Mesendoderm (in vitro differentiated cells): ENCODE results near the gene TMEM117.
"Not testable (repeated sequence)": the region's sequence is repeated elsewhere in the genome, so short reads cannot be mapped to it uniquely, and the experiment has no call there.

Experiments
- DNase-seq: peaks from one replicate; pipeline ENCODE4 v3.0.0; 2013
- H2AK5ac ChIP-seq: 2 replicates; pipeline ENCODE4 v1.6.1; 2013; ENCODE audit warnings: low read length, inconsistent platforms
- H2BK120ac ChIP-seq: 2 replicates; pipeline ENCODE4 v1.6.1; 2013; ENCODE audit warnings: low read depth, mild to moderate bottlenecking, low read length, moderate library complexity, mixed read lengths
- H2BK15ac ChIP-seq: replicated peaks from 2 replicates; pipeline ENCODE4 v1.6.1; 2013; ENCODE audit warnings: low read depth, mild to moderate bottlenecking, moderate library complexity
- H2BK5ac ChIP-seq: 2 replicates; pipeline ENCODE4 v1.6.1; 2013; ENCODE audit warnings: low read length, inconsistent platforms
- H3K18ac ChIP-seq: 2 replicates; pipeline ENCODE4 v1.6.1; 2013; ENCODE audit warnings: mild to moderate bottlenecking, low read length, mixed read lengths
- H3K23ac ChIP-seq: one replicate; pipeline ENCODE4 v1.6.1; 2013; ENCODE audit warnings: low read length
- H3K27ac ChIP-seq: 2 replicates; pipeline ENCODE4 v1.5.1; 2013; ENCODE audit warnings: low read depth, mild to moderate bottlenecking, inconsistent platforms, low read length, moderate library complexity
- H3K27me3 ChIP-seq: 2 replicates; pipeline ENCODE4 v1.6.1; 2013; ENCODE audit warnings: low read length, control low read depth, mild to moderate bottlenecking, inconsistent platforms; ENCODE audit not compliant: insufficient read depth, poor library complexity
- H3K36me3 ChIP-seq: 2 replicates; pipeline ENCODE4 v1.6.1; 2013; ENCODE audit warnings: low read length, inconsistent platforms; ENCODE audit not compliant: control insufficient read depth, insufficient read depth
- H3K4ac ChIP-seq: one replicate; pipeline ENCODE4 v1.6.1; 2013; ENCODE audit warnings: low read depth, mild to moderate bottlenecking, low read length, moderate library complexity
- H3K4me1 ChIP-seq: 2 replicates; pipeline ENCODE4 v1.6.1; 2013; ENCODE audit warnings: low read depth, low read length, inconsistent platforms; ENCODE audit not compliant: control insufficient read depth
- H3K4me2 ChIP-seq: 2 replicates; pipeline ENCODE4 v1.6.1; 2013; ENCODE audit warnings: low read length
- H3K4me3 ChIP-seq: 2 replicates; pipeline ENCODE4 v1.5.1; 2013; ENCODE audit warnings: mild to moderate bottlenecking, low read length
- H3K56ac ChIP-seq: one replicate; pipeline ENCODE4 v1.6.1; 2013; ENCODE audit warnings: low read length
- H3K79me1 ChIP-seq: 2 replicates; pipeline ENCODE4 v1.6.1; 2013; ENCODE audit warnings: low read length, inconsistent platforms
- H3K79me2 ChIP-seq: 2 replicates; pipeline ENCODE4 v1.6.1; 2013; ENCODE audit warnings: mild to moderate bottlenecking, low read length; ENCODE audit not compliant: control insufficient read depth, insufficient read depth
- H3K9ac ChIP-seq: 2 replicates; pipeline ENCODE4 v1.6.1; 2013; ENCODE audit warnings: low read length, inconsistent platforms
- H4K5ac ChIP-seq: one replicate; pipeline ENCODE4 v1.6.1; 2013; ENCODE audit warnings: low read length
- H4K8ac ChIP-seq: one replicate; pipeline ENCODE4 v1.6.1; 2013; ENCODE audit warnings: low read depth, mild to moderate bottlenecking, control low read depth, low read length, moderate library complexity
- WGBS: extraction: QIAGEN DNeasy Blood & Tissue Kit; methylation state at CpG from one replicate; pipeline ENCODE4 v1.1.7; 2013; ENCODE audit warnings: low lambda C conversion rate, missing lambda C conversion rate; ENCODE audit not compliant: insufficient coverage; ENCODE audit errors: extremely low coverage; 5-methylcytosine and 5-hydroxymethylcytosine counted together

The TMEM117 gene

DNA sequence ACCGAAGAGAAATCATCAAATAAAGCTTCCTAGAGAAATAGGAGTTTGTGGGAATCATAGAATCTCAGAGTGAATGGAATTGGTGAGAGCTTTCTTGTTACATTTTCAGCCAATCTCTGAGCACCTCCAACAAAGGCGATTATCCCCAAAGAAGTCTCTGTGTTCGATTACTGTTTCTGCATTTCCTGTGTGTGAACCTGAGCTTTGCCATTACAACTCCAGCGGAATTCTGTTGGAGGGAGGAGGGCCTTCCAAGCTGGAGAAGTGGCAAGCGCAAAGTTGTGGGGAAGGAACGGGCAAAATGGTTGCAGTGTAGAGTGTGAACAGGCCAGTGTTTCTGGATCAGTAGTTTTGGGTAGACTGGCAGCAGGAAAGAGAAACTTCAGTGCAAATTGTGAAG lies 23.1 kb downstream of the TMEM117 start:
- Histone ChIP-seq H3K36me3 (no peaks in the 10 kb centered on the region), H3K27me3 (no peaks in the 10 kb centered on the region), H2BK120ac (no peak overlapping the region), H3K4me1 (no peaks in the 10 kb centered on the region), H3K9ac (no peak overlapping the region), H3K18ac (no peak overlapping the region), H3K56ac (no peak overlapping the region), H4K8ac (no peak overlapping the region), H2AK5ac (no peak overlapping the region), H2BK15ac (no peak overlapping the region), H2BK5ac (no peak overlapping the region), H3K79me2 (no peaks in the 10 kb centered on the region), H3K27ac (no peak overlapping the region), H3K4me2 (no peak overlapping the region), H3K79me1 (no peaks in the 10 kb centered on the region), H3K4ac (no peak overlapping the region), H3K4me3 (no peak overlapping the region), H4K5ac (no peak overlapping the region), H3K23ac (no peak overlapping the region)
- WGBS = no CpG with 5 or more reads among the region's 6 CpGs
- no peak for DNase-seq

DNA sequence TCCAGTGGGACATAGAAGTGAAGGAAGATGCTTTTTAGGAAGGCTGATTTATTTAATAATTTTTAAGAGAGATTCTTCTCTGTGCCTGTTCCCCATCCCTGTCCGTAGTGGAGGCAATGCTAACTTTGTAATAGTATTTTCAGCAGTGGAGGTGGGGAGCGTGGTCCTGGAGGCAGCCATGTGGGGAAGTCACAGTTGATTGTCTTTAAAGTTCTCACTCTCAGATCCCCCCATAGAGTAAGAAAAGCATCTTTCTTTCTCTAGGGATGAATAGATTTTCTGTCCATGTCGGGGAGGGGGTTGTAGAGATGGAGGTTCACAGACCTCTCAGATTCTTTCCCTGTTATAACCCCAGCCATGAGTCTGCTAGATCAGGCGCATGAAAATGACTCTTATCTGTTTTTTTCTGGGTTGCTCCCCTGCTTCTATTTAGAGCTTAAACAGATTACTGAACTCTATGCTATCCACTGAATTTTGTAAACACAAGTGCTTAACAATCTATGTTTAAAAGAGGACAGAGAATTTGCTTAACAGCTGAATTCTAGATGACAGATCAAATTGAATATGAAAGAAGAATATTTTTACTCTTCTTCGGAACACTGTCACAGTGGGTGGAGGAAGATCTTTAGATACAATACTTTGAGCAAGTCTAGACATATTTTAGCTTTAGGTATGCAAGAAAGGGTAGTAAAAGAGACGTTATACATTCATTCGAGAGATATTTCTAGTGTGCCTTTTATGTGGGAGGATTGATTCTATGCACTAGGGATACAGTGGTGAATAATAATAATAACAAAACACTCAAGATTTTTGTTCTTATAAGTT lies 25.3 kb downstream of the TMEM117 start:
- Histone ChIP-seq H3K18ac (no peak overlapping the region), H3K4me2 (no peak overlapping the region), H2BK15ac (no peak overlapping the region), H3K79me1 (no peaks in the 10 kb centered on the region), H3K4me3 (no peak overlapping the region), H3K27me3 (no peaks in the 10 kb centered on the region), H4K8ac (no peak overlapping the region), H2BK120ac (no peak overlapping the region), H2BK5ac (no peak overlapping the region), H3K36me3 (no peaks in the 10 kb centered on the region), H3K79me2 (no peaks in the 10 kb centered on the region), H3K27ac (no peak overlapping the region), H3K4ac (no peak overlapping the region), H3K4me1 (no peaks in the 10 kb centered on the region), H3K9ac (no peak overlapping the region), H3K23ac (no peak overlapping the region), H4K5ac (no peak overlapping the region), H3K56ac (no peak overlapping the region), H2AK5ac (no peak overlapping the region)
- no CpG with 5 or more reads among the region's 7 CpGs for WGBS
- DNase-seq = no peak

DNA sequence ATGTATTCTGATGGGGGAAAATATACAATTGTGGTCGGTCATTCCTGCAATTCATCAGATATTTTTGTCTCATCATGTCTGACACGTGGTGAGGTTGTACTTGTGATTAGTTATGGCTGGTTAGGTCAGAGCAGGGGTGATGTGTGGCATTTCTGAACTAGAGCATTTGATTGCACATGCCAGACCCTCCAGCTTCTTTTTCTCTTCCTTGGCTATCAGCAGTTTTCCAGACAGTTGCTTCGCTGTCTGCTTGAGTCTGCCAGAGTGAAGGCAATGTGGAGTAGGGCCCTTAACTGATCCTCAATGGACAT lies 25.9 kb downstream of the TMEM117 start:
- Histone ChIP-seq H3K27me3 (no peaks in the 10 kb centered on the region), H2AK5ac (no peak overlapping the region), H3K4me3 (no peak overlapping the region), H3K23ac (no peak overlapping the region), H3K4me2 (no peak overlapping the region), H3K79me1 (no peaks in the 10 kb centered on the region), H3K27ac (no peak overlapping the region), H4K8ac (no peak overlapping the region), H3K4me1 (no peaks in the 10 kb centered on the region), H2BK5ac (no peak overlapping the region), H3K9ac (no peak overlapping the region), H3K56ac (no peak overlapping the region), H3K18ac (no peak overlapping the region), H4K5ac (no peak overlapping the region), H3K36me3 (no peaks in the 10 kb centered on the region), H3K4ac (no peak overlapping the region), H3K79me2 (no peaks in the 10 kb centered on the region), H2BK120ac (no peak overlapping the region), H2BK15ac (no peak overlapping the region)
- no peak for DNase-seq
- no CpG with 5 or more reads among the region's 3 CpGs for WGBS

DNA sequence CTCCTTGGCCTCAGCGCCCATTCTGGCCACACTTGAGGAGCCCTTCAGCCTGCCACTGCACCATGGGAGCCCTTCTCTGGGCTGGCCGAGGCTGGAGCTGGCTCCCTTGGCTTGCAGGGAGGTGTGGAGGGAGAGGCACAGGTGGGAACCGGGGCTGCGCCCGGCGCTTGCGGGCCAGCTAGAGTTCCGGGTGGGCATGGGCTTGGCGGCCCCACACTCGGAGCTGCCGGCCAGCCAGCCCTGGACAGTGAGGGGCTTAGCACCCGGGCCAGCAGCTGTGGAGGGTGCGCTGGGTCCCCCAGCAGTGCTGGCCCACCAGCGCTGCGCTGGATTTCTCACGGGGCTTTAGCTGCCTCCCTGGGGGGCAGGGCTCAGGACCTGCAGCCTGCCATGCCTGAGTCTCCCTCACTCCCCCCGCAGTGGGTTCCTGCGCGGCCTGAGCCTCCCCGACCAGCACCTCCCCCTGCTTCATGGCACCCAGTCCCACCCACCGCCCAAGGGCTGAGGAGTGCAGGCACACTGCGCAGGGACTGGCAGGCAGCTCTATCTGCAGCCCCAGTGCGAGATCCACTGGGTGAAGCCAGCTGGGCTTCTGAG lies 28.0 kb downstream of the TMEM117 start:
- Histone ChIP-seq H3K79me2 (no peaks in the 10 kb centered on the region), H3K4me3 (no peak overlapping the region), H2AK5ac (no peak overlapping the region), H3K4me2 (no peak overlapping the region), H3K36me3 (no peaks in the 10 kb centered on the region), H3K18ac (no peak overlapping the region), H3K56ac (no peak overlapping the region), H4K8ac (no peak overlapping the region), H3K9ac (no peak overlapping the region), H3K23ac (no peak overlapping the region), H3K4me1 (no peaks in the 10 kb centered on the region), H3K27me3 (no peaks in the 10 kb centered on the region), H2BK15ac (no peak overlapping the region), H3K79me1 (no peaks in the 10 kb centered on the region), H2BK120ac (no peak overlapping the region), H2BK5ac (no peak overlapping the region), H3K27ac (no peak overlapping the region), H4K5ac (no peak overlapping the region), H3K4ac (no peak overlapping the region)
- DNase-seq = no peak
- WGBS = no CpG with 5 or more reads among the region's 23 CpGs

DNA sequence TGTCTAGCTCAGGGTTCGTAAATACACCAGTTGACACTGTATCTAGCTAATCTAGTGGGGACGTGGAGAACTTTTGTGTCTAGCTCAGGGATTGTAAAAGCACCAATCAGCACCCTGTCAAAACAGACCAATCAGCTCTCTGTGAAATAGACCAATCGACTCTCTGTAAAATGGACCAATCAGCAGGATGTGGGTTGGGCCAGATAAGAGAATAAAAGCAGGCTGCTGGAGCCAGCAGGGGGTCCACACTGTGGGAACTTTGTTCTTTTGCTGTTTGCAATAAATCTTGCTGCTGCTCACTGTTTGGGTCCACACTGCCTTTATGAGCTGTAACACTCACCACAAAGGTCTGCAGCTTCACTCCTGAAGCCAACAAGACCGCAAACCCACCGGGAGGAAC lies 28.7 kb downstream of the TMEM117 start:
- H3K4me2 ChIP-seq, H3K27me3 ChIP-seq, H2BK15ac ChIP-seq, H3K23ac ChIP-seq, H3K79me2 ChIP-seq, H3K4me3 ChIP-seq, H2BK5ac ChIP-seq, H4K5ac ChIP-seq, H2BK120ac ChIP-seq, H3K4me1 ChIP-seq, H3K27ac ChIP-seq, DNase-seq, H3K36me3 ChIP-seq, H3K9ac ChIP-seq, H3K79me1 ChIP-seq, H3K4ac ChIP-seq, H3K18ac ChIP-seq, H3K56ac ChIP-seq, H2AK5ac ChIP-seq, H4K8ac ChIP-seq: not testable (repeated sequence)
- WGBS = no CpG with 5 or more reads among the region's 5 CpGs

DNA sequence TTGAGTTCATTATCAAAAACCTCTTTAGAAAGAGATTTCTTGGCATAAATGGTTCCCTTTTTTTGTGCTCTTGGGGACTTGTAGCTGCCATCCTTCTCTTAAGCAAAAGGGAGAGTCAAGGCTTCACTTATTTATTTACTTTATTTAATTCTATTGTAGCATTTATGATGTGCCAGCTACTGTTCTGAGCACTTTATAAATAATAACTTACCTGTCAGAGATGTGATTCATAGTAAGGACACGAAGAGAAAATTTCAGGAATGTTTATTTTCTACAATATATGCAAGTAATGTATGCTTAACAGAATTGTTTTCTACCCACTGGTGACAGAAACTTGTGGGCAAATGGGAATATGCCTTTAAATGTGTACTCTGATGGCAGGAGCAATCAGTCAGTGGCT lies 33.3 kb downstream of the TMEM117 start:
- Histone ChIP-seq H3K18ac (no peak overlapping the region), H3K23ac (no peak overlapping the region), H3K79me1 (no peaks in the 10 kb centered on the region), H3K27ac (no peak overlapping the region), H3K79me2 (no peaks in the 10 kb centered on the region), H2BK5ac (no peak overlapping the region), H3K36me3 (no peaks in the 10 kb centered on the region), H3K27me3 (no peaks in the 10 kb centered on the region), H3K56ac (no peak overlapping the region), H4K8ac (no peak overlapping the region), H2BK15ac (no peak overlapping the region), H3K9ac (no peak overlapping the region), H4K5ac (no peak overlapping the region), H3K4ac (no peak overlapping the region), H2BK120ac (no peak overlapping the region), H3K4me3 (no peak overlapping the region), H2AK5ac (no peak overlapping the region), H3K4me2 (no peak overlapping the region), H3K4me1 (no peaks in the 10 kb centered on the region)
- WGBS = no CpG with 5 or more reads among the region's 1 CpG
- no peak for DNase-seq
